Ectodermal cell (in vitro differentiated cells): ENCODE results near the gene RIN2.

Source experiments
- H3K27ac ChIP-seq: 2 replicates; pipeline ENCODE4 v1.7.0; 2013; ENCODE audit warnings: mild to moderate bottlenecking, low read depth, low read length; ENCODE audit not compliant: insufficient read depth, poor library complexity, severe bottlenecking
- H3K27me3 ChIP-seq: 2 replicates; pipeline ENCODE4 v1.7.0; 2013; ENCODE audit warnings: mild to moderate bottlenecking, low read length; ENCODE audit not compliant: insufficient read depth, control insufficient read depth, poor library complexity, severe bottlenecking
- H3K36me3 ChIP-seq: one replicate; pipeline ENCODE4 v1.7.0; 2013; ENCODE audit warnings: low read length; ENCODE audit not compliant: control insufficient read depth, insufficient read depth
- H3K4me1 ChIP-seq: one replicate; pipeline ENCODE4 v1.7.0; 2013; ENCODE audit warnings: low read length; ENCODE audit not compliant: control insufficient read depth, insufficient read depth
- H3K4me3 ChIP-seq: 2 replicates; pipeline ENCODE4 v1.7.0; 2013; ENCODE audit warnings: low read depth, low read length, control low read depth; ENCODE audit not compliant: insufficient read depth
- H3K9me3 ChIP-seq: 2 replicates; pipeline ENCODE4 v1.7.0; 2013; ENCODE audit warnings: mild to moderate bottlenecking, low read length, moderate library complexity; ENCODE audit not compliant: control insufficient read depth
- WGBS, 2 experiments: methylation state at CpG; one replicate each; pipeline ENCODE4 v1.1.7; 2013; ENCODE audit warnings: missing lambda C conversion rate in 2 of 2; 5-methylcytosine and 5-hydroxymethylcytosine counted together

Gene RIN2

DNA sequence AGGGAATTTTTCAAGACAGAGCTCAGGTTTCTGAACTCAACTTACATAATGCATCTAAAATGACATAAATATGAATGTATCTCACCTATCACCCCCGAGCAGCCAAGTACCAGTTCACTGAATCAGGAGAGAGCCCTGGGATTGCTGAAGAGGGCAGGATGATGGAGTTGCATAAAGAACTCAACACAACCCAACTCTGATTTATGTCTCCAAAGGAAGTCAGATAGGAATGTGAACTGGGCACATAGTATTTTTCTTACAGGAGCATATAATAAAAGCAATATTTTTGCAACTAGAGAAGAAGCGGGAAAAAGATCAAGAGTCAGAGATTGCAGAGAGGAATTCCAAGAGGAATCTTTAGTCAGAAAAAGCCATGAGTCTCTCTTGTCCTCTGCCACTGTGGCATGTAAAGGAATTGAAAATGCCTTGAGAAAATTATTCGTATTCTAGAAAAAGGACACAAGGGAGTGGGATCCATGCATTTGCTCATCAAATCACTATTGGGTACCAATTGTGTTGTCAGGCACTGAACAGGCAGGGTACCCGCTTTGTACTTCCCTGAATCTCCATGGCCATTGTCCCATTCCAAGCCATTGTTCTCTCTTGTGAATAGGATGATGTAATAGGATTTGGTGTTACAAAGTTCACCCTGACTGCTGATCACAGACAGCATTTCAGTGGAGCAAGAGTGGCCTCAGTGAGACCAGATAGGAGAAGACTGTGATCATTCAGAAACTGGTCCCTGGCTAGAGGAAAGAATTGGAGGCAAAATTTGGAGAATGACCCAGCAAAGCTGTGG lies 16.3 kb downstream of the RIN2 start:
- Histone ChIP-seq H3K27ac (no peak overlapping the region), H3K27me3 (no peaks in the 10 kb centered on the region), H3K4me1 (peaks cover 13% of the 10 kb centered on the region)

DNA sequence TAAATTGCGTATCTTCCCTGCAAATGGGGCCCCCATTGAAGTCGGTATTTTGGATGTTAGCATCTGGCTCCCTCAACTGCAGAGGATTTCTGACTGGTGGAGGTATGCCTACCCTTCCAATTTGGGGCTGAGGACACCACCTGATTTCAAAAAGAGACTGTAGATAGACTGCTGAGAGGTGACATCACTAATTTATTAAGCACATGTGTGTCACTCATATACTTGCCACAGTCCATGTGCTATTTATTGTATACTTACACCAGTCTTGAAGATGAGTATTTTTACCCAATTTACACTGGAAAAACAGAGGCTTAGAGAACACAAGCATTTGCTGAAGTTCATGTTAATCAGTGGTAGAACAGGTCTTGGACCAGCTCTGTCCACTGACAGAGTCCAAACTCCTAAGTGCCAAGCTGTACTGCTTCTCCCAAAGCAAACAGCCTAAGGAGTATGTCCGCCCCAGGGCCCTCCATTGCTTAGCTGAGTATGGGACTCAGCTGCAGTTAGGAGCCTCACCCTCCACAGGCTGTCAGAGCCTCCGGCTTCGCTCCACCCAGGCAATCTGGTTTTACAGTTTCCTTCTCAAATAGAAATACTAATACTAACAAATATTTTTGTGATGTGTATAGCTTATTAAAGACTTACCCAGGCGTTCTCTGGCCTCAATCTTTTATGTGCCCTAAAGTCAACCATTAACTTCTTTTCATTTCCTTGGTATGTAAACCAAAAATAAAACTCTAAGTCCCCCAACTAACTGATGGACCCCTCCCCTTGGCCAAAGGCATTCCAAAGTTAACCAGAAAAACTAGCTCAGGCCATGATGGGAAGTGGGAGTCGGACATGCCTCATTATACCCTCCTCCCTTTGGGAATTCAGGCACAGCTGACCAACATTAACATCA lies 17.5 kb downstream of the RIN2 start:
- no peak overlapping the region for H3K4me3 ChIP-seq
- no peaks in the 10 kb centered on the region for H3K9me3 ChIP-seq
- no peaks in the 10 kb centered on the region for H3K27me3 ChIP-seq
- H3K27ac ChIP-seq: no peak overlapping the region
- H3K36me3 ChIP-seq: no peaks in the 10 kb centered on the region
- WGBS, 2 experiments: 92 to 93% methylated on average over 5 to 7 of the region's 7 CpGs
- H3K4me1 ChIP-seq: peaks cover 6% of the 10 kb centered on the region

More for the DNA sequence above, 16.3 kb downstream of the RIN2 start:
- Histone ChIP-seq H3K36me3 (no peaks in the 10 kb centered on the region), H3K9me3 (no peaks in the 10 kb centered on the region), H3K4me3 (no peak overlapping the region)
- 78 to 86% methylated on average over 3 to 4 of the region's 4 CpGs for WGBS, 2 experiments

DNA sequence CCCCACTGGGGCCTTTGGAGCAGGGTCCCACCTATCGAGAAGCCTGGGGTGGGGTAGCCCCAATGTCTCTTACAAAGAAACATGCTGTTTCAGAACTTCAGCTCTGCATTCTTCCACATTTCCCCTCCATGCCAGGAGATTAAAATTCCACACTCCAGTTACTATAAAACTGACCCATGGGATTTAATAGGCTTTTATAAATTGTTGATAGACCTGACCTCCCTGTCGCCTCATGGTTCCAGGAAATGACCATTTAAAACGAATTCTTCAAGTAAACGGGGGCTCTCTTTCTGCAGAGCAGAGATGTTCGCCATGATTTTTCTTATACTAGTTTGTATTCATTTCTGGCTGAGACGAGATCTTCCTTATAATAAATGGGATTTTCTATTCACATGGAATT lies 19.3 kb downstream of the RIN2 start:
- 83 to 97% methylated on average over 5 to 6 of the region's 6 CpGs for WGBS, 2 experiments
- Histone ChIP-seq H3K4me3 (no peak overlapping the region), H3K27ac (no peak overlapping the region), H3K36me3 (no peaks in the 10 kb centered on the region), H3K4me1 (peaks cover 6% of the 10 kb centered on the region), H3K27me3 (no peaks in the 10 kb centered on the region), H3K9me3 (no peaks in the 10 kb centered on the region)

DNA sequence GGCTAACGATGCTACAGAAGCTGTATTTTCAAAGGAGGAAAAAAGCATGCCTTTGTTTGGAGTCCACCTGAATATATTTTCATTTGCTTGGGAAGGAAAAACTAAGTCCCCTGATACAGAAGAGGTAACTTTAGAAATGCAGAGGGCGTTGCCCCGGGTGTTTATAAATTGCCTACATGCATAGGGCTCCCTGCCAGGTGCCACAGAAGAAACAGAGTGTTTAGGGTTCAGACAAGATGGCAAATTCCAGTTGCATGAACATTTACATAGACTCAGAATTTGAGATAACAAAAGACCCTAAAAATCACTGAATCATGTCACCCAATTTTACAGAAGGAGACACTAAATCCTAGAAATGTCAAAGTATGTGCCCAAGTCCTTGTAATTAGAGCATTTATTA lies 19.9 kb downstream of the RIN2 start:
- H3K27me3 ChIP-seq: no peaks in the 10 kb centered on the region
- 93 to 95% methylated on average over 3 of the region's 3 CpGs for WGBS, 2 experiments
- no peaks in the 10 kb centered on the region for H3K9me3 ChIP-seq
- H3K4me3 ChIP-seq: no peak overlapping the region
- H3K4me1 ChIP-seq: peaks cover 6% of the 10 kb centered on the region
- H3K36me3 ChIP-seq: no peaks in the 10 kb centered on the region
- H3K27ac ChIP-seq: no peak overlapping the region

DNA sequence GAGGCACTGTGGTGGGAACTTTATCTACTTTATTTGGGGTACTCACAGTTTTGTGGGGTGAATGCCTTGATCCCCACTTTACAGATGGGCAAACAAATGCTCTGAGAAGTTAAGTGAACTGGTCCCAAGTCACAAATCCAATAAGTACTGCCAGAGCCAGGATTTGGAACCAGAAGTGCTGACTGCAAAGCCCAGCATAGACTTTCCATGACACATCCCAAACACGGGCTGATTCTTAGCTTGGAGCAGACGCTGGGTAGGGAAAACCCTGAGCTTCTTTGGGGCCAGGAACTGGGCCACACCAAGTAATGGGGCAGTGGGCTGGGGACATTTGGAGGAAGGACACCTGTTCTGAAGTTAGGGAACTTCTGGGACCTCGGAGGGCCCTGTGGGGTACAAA lies 20.3 kb downstream of the RIN2 start:
- Histone ChIP-seq H3K27me3 (no peaks in the 10 kb centered on the region), H3K4me3 (no peak overlapping the region), H3K27ac (no peak overlapping the region), H3K4me1 (peaks cover 6% of the 10 kb centered on the region), H3K9me3 (no peaks in the 10 kb centered on the region), H3K36me3 (no peaks in the 10 kb centered on the region)
- WGBS, 2 experiments: 92 to 94% methylated on average over 3 of the region's 3 CpGs

DNA sequence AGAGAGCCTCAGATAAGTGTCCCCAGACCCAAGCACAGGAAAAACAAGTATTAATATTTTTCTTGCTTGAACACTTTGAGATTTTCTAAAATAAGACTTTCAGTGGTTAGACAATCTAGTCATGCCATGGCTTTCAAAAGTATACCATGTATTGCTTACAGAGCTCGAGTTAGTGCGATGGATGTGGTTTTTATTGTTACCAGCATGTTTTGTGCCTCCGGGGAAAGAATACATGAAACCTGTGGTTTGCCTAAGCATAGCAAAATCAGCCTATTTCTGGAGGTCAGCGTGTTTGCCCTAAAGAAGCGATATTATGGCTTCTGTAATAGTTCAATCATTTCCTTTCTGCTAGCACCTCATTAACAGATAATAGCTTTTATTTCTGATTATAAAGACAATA lies 21.6 kb downstream of the RIN2 start:
- Histone ChIP-seq H3K27me3 (no peaks in the 10 kb centered on the region), H3K4me1 (peaks cover 10% of the 10 kb centered on the region), H3K27ac (no peak overlapping the region), H3K9me3 (no peaks in the 10 kb centered on the region), H3K4me3 (no peak overlapping the region), H3K36me3 (no peaks in the 10 kb centered on the region)
- 92 to 97% methylated on average over 5 of the region's 5 CpGs for WGBS, 2 experiments

DNA sequence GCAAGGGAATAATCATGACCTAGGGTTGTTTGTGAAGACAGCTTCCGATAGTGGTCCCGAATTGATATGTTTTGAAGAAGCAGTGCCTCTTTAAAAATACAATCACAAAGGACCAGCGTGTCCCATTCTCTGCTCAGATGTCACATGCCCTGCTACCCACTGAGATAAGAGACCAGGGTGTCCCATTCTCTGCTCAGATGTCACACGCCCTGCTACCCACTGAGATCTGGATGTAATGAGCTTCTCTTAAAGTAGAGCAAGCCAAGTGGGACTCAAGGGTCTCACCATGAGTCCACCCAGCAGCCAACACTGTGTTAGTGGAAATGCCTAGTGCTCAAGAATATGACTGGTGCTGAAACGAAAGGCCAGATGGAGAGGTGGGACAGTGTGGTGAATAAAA lies 22.2 kb downstream of the RIN2 start:
- Histone ChIP-seq H3K4me3 (no peak overlapping the region), H3K4me1 (peaks cover 13% of the 10 kb centered on the region), H3K9me3 (no peaks in the 10 kb centered on the region), H3K36me3 (no peaks in the 10 kb centered on the region), H3K27me3 (no peaks in the 10 kb centered on the region), H3K27ac (no peak overlapping the region)
- WGBS, 2 experiments: 58 to 62% methylated on average over 5 of the region's 5 CpGs

DNA sequence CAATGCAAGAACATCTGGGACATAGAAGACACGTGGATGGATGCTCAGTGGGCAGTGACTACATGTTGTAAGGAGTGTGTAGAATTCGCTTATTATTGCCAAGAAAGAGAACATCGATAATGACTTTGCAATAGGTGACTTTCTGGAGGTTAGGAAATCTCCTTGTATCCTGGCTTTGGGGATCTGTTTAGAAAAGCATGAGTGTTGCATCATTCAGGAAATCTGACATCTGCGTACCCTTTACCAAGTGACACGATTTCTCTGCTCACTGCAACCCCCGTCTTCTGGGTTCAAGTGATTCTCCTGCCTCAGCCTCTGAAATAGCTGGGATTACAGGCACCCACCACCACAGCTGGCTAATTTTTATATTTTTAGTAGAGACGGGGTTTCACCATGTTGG lies 23.2 kb downstream of the RIN2 start:
- Histone ChIP-seq H3K9me3 (no peaks in the 10 kb centered on the region), H3K36me3 (no peaks in the 10 kb centered on the region), H3K4me3 (no peak overlapping the region), H3K4me1 (peaks cover 23% of the 10 kb centered on the region), H3K27me3 (no peaks in the 10 kb centered on the region), H3K27ac (no peak overlapping the region)
- 94 to 96% methylated on average over 7 of the region's 7 CpGs for WGBS, 2 experiments

DNA sequence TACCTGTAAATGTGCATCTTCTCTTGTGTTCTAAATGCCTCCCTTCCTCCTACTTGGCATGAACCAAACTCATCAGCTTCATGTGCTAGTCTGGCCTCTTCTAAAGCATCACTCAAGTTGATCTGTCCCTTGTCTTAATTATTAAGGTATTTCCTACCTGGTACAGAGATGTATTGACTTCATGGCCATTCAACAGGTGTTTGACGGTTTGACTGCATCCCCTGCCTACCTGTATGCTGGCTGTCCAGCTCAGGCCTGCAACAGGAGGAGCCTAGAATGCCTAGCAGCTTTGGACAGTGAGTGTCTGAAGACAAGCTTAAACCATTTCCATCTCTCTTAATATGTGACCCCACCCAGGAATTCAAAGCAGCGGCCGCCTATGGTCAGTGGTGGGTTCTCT lies 24.6 kb downstream of the RIN2 start:
- Histone ChIP-seq H3K4me1 (peaks cover 27% of the 10 kb centered on the region), H3K36me3 (no peaks in the 10 kb centered on the region), H3K27me3 (no peaks in the 10 kb centered on the region), H3K27ac (no peak overlapping the region), H3K9me3 (no peaks in the 10 kb centered on the region), H3K4me3 (no peak overlapping the region)
- WGBS, 2 experiments: 87 to 91% methylated on average over 1 to 3 of the region's 3 CpGs

DNA sequence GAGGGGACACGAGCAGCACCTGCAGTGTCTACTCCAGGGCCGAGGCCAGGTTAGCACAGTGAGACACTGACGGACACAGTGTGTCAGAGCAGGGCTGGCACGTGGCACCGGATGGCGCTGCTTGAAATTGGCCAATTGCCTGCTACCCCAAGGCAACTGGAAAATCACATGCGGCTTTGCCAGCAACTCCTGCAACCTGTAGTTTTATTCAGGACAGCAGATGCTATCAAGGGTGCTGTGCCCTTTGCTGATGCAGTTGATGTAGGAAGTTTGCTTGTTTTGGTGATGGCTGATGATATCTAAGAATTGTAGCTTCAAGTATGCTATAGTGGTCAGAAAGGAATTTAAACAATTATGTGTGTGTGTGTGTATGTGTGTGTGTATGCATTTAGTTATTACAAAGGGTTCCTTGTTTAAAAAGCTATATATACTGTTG lies 25.9 kb downstream of the RIN2 start:
- WGBS, 2 experiments: 91 to 94% methylated on average over 7 of the region's 7 CpGs
- H3K27me3 ChIP-seq: no peaks in the 10 kb centered on the region
- H3K4me3 ChIP-seq: no peak overlapping the region
- no peaks in the 10 kb centered on the region for H3K36me3 ChIP-seq
- H3K27ac ChIP-seq: no peak overlapping the region
- no peaks in the 10 kb centered on the region for H3K9me3 ChIP-seq
- H3K4me1 ChIP-seq: peaks cover 27% of the 10 kb centered on the region
